K562 (cell line): ENCODE measurements around the gene GOT1. TPM values are rescaled to one million over a fixed set of nuclear protein-coding genes. Genes with fewer than 3 reads are reported as not detected.

Source experiments
- ATAC-seq: fragments of 200-7000 bp; cut with Tn5 transposase; 3 replicates; pipeline ENCODE4 v1.9.1; 2020; ENCODE audit warnings: moderate library complexity
- BruUV-seq: library from RNA; stranded (reverse); fragments of 400-500 nt; replicated peaks from 2 replicates; lab custom pipeline; 2021; lab: Mats Ljungman, UMichigan
- CTCF ChIA-PET: fragments of 300-600 bp; formaldehyde crosslinking; extraction: SDS; loops from one replicate; lab custom pipeline; 2021; ENCODE audit warnings: low intra/inter-chr PET ratio; lab: Yijun Ruan, JAX
- POLR2A ChIA-PET: fragments of 300-600, 350-650 bp; sonication (Branson Sonifier 250); formaldehyde crosslinking; extraction: SDS; loops from one replicate; lab custom pipeline; 2021; ENCODE audit warnings: antibody characterized with exemption, inconsistent platforms; lab: Yijun Ruan, JAX
- DNase-seq, 4 experiments: peaks; one replicate each; pipeline versions ENCODE4 v3.0.0 to v3.0.0-alpha.2; 2011 to 2018; ENCODE audit warnings: low spot score in 3 of 4, mixed read lengths in 3 of 4; ENCODE audit errors: extremely low read depth in 1 of 4
- FAIRE-seq: peaks from 2 replicates; lab custom pipeline; 2011; peaks lifted over from hg19 to GRCh38; lab: Jason Lieb, UNC
- H2AFZ ChIP-seq: 2 replicates; pipeline ENCODE4 v1.6.0; 2011; ENCODE audit warnings: low read depth, low read length, control low read depth, inconsistent platforms
- H3K27ac ChIP-seq: fragments of 200-600 bp; 3 replicates; pipeline ENCODE4 v1.8.0; 2011; ENCODE audit warnings: low read depth, mild to moderate bottlenecking, control low read depth, inconsistent platforms, low read length, moderate library complexity, mixed read lengths; ENCODE audit errors: extremely low read depth
- H3K27me3 ChIP-seq, 2 experiments: fragments of 300-600 bp in 1 of 2; 2 replicates in 1 of 2; 3 replicates in 1 of 2; pipeline versions ENCODE4 v1.6.0 to v1.8.0; 2011; ENCODE audit warnings: inconsistent platforms in 2 of 2, low read length in 2 of 2, mild to moderate bottlenecking in 1 of 2, mixed read lengths in 1 of 2, moderate library complexity in 1 of 2; ENCODE audit not compliant: control insufficient read depth in 2 of 2, insufficient read depth in 2 of 2
- H3K36me3 ChIP-seq: fragments of 300-600 bp; 3 replicates; pipeline ENCODE4 v1.8.0; 2011; ENCODE audit warnings: mild to moderate bottlenecking, low read length, inconsistent platforms; ENCODE audit not compliant: control insufficient read depth, insufficient read depth
- H3K4me1 ChIP-seq, 2 experiments: fragments of 200-600 bp in 1 of 2; replicated peaks in 1 of 2; 2 replicates in 1 of 2; 3 replicates in 1 of 2; pipeline versions ENCODE4 v1.5.1 to v1.8.0; 2011; ENCODE audit warnings: inconsistent platforms in 2 of 2, low read length in 2 of 2, mild to moderate bottlenecking in 1 of 2, mixed read lengths in 1 of 2, moderate library complexity in 1 of 2; ENCODE audit not compliant: control insufficient read depth in 2 of 2, insufficient read depth in 2 of 2
- H3K4me2 ChIP-seq: 2 replicates; pipeline ENCODE4 v1.6.1; 2011; ENCODE audit warnings: low read length, control low read depth, inconsistent platforms, mixed read lengths; ENCODE audit not compliant: insufficient read depth
- H3K4me3 ChIP-seq: fragments of 200-600 bp; sonication (generic), shearing (Covaris generic); 2 replicates; pipeline ENCODE4 v1.5.1; 2016; ENCODE audit warnings: control low read depth, inconsistent platforms
- H3K79me2 ChIP-seq: fragments of 200-600 bp; 3 replicates; pipeline ENCODE4 v1.8.0; 2011; ENCODE audit warnings: low read length, inconsistent platforms; ENCODE audit not compliant: control insufficient read depth, insufficient read depth
- H3K9ac ChIP-seq, 2 experiments: 2 replicates each; pipeline versions ENCODE4 v1.6.0 to v1.6.1; 2011; ENCODE audit warnings: low read depth in 2 of 2, low read length in 2 of 2, control low read depth in 1 of 2, inconsistent platforms in 1 of 2, mild to moderate bottlenecking in 1 of 2, mixed read lengths in 1 of 2; ENCODE audit not compliant: insufficient read depth in 1 of 2
- H3K9me1 ChIP-seq: one replicate; pipeline ENCODE4 v1.6.0; 2011; ENCODE audit warnings: inconsistent platforms, mild to moderate bottlenecking, low read length, moderate library complexity; ENCODE audit not compliant: control insufficient read depth, insufficient read depth
- H3K9me3 ChIP-seq: replicated peaks from 2 replicates; pipeline ENCODE4 v1.5.1; 2011; ENCODE audit warnings: low read depth, low read length, inconsistent platforms; ENCODE audit not compliant: control insufficient read depth, insufficient read depth
- H4K20me1 ChIP-seq: replicated peaks from 2 replicates; pipeline ENCODE4 v1.6.1; 2011; ENCODE audit warnings: low read length, inconsistent platforms, mixed read lengths; ENCODE audit not compliant: control insufficient read depth, insufficient read depth
- ARID2 ChIP-seq: fragments of 450-650 bp; IDR thresholded peaks from 2 replicates; pipeline ENCODE4 v1.6.1; 2017; ENCODE audit warnings: antibody characterized with exemption, mild to moderate bottlenecking
- ARID3B ChIP-seq: fragments of 250-450 bp; sonication (Bioruptor Pico); IDR thresholded peaks from 2 replicates; pipeline ENCODE4 v1.4.0; 2020; ENCODE audit warnings: borderline replicate concordance
- E2F1 ChIP-seq: sonication (generic); formaldehyde crosslinking; IDR thresholded peaks from 2 replicates; pipeline ENCODE4 v1.8.1; 2023; ENCODE audit warnings: mild to moderate bottlenecking, missing genetic modification reagents, moderate library complexity
- ELK3 ChIP-seq: fragments of 450-650 bp; formaldehyde crosslinking; IDR thresholded peaks from 2 replicates; pipeline ENCODE4 v1.4.0; 2020; ENCODE audit warnings: mild to moderate bottlenecking
- FOXK1 ChIP-seq: sonication (generic); formaldehyde crosslinking; IDR thresholded peaks from 2 replicates; pipeline ENCODE4 v1.8.0; 2022; ENCODE audit warnings: missing genetic modification reagents, mild to moderate bottlenecking, borderline replicate concordance
- GABPB2 ChIP-seq: fragments of 250-450 bp; sonication (Bioruptor Pico); conservative IDR thresholded peaks from 2 replicates; pipeline ENCODE4 v1.5.1; 2021; ENCODE audit warnings: mild to moderate bottlenecking
- GTF2E2 ChIP-seq: fragments of 200-800 bp; sonication (Bioruptor generic); IDR thresholded peaks from 2 replicates; pipeline ENCODE4 v1.6.1; 2016; ENCODE audit warnings: missing genetic modification characterization, missing compliant biosample characterization
- NFYB ChIP-seq: IDR thresholded peaks from 2 replicates; pipeline ENCODE4 v1.6.1; 2011; ENCODE audit warnings: mild to moderate bottlenecking, moderate library complexity; ENCODE audit not compliant: insufficient read length; ENCODE audit errors: extremely low read depth
- SNAPC5 ChIP-seq: fragments of 250-450 bp; sonication (Bioruptor Pico); IDR thresholded peaks from 2 replicates; pipeline ENCODE4 v1.8.0; 2021; ENCODE audit warnings: moderate library complexity, mild to moderate bottlenecking, inconsistent platforms
- SREBF2 ChIP-seq: sonication (generic); formaldehyde crosslinking; IDR thresholded peaks from 2 replicates; pipeline ENCODE4 v1.4.0; 2020; ENCODE audit warnings: mild to moderate bottlenecking, missing genetic modification reagents
- U2AF2 ChIP-seq: fragments of 200-400 bp; formaldehyde crosslinking; optimal IDR thresholded peaks from 2 replicates; pipeline ENCODE3; 2017; ENCODE audit warnings: low read depth, mild to moderate bottlenecking, low read length
- ZFX ChIP-seq: sonication (generic); formaldehyde crosslinking; IDR thresholded peaks from 2 replicates; pipeline ENCODE4 v1.8.0; 2022; ENCODE audit warnings: mild to moderate bottlenecking, missing genetic modification reagents, moderate library complexity
- ZNF785 ChIP-seq: fragments of 250-450 bp; sonication (Bioruptor Pico); IDR thresholded peaks from 2 replicates; pipeline ENCODE4 v1.4.0; 2020; ENCODE audit warnings: mild to moderate bottlenecking
- WGBS: fragments of 100-300 bp; shearing (Covaris generic); methylation state at CpG from one replicate; pipeline ENCODE4 v1.1.6; 2016; ENCODE audit warnings: low coverage, mixed read lengths; ENCODE audit not compliant: insufficient coverage; ENCODE audit errors: missing lambda C conversion rate; 5-methylcytosine and 5-hydroxymethylcytosine counted together
- in situ Hi-C: fragments of 300-500 bp; cut with MboI; formaldehyde crosslinking; loops from 4 replicates; pipeline ENCODE4 v1.15.0; 2018; ENCODE audit warnings: inconsistent platforms, mixed read lengths
- intact Hi-C: fragments of 100-400 bp; cut with micrococcal nuclease; formaldehyde crosslinking; loops from 2 replicates; pipeline ENCODE4 v1.14.2; 2022
- polyA plus RNA-seq, 8 experiments: library from polyadenylated mRNA; depleted of rRNA in 4 of 8; stranded (reverse) in 5 of 8; unstranded in 3 of 8; fragments of >200 nt; fragmentation: Nextera tagmentation in 2 of 8; fragmentation: Illumina TruSeq in 1 of 8; extraction: Ambion mirVana in 2 of 8; extraction: Trizol in 1 of 8; gene quantifications; 2 replicates each; pipeline versions ENCODE4 v1.2.1 to v1.2.3, GENCODE V29; 2011 to 2014; ENCODE audit warnings: inconsistent platforms in 1 of 8, missing spikeins in 1 of 8
- total RNA-seq, 7 experiments: library from RNA; depleted of rRNA in 6 of 7; stranded (reverse); fragments of >200 nt in 6 of 7; fragmentation: Illumina TruSeq in 2 of 7; extraction: Trizol in 2 of 7; gene quantifications; 2 replicates each; pipeline versions ENCODE4 v1.2.1 to v1.2.3, GENCODE V29; 2011 to 2021; ENCODE audit warnings: low replicate concordance in 1 of 7
- TF ChIP-seq, protein P1 (sequence below): fragments of 200-800 bp; sonication (Bioruptor generic); IDR thresholded peaks from 2 replicates; pipeline ENCODE4 v1.6.1; 2017; ENCODE audit warnings: missing genetic modification characterization, missing compliant biosample characterization

The GOT1 gene
- total and polyA plus RNA-seq, 9 of the 15 experiments (the other 6 are each of a cell fraction or from before 2014, with no cell fraction given), result 55.7 to 166 (median 75.4) TPM

GRCh38 chr10:99449023-99449422, 18.6 kb upstream of the GOT1 start (continued):
- TF ChIP-seq E2F1 (CRISPR knock-in tag) (no peak), GTF2E2 (no peak), U2AF2 (no peak)

DNA sequence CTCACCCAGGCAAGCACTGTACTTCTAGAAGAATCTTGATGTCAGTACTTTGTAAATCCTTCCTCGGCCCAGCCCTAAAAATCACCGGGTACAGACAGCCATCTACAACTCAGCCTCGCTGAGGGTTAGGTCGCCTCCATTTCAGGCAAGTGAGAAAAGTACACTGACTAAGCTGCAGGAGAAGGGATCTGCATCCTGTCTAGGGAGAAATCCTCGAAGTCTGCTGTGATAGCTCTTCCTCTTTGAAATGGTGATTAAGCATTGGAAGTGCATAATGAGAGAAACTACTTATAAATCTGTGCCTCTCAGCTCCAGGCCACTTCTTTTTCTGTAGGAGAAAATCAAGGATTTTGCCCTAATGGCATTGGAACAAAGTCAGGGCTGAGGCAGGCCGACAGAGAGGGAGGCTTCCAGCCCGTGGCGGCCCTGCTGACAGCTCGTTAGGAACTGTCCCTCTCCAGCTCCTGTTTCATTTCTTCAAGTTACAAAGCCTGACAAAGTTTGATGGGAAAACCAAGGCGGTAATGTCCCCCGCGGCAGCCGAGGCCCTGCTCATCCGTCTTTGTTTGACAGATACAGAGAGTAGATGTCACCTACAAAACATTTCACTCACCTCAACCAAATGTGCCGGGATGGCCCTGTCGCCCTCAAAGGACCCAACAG, 14.1 kb upstream of the GOT1 start:
- under 1% methylated on average over 14 of the region's 16 CpGs for WGBS
- H3K9me3 ChIP-seq, result no peaks in the 10 kb centered on the region
- no peaks in the 10 kb centered on the region for H4K20me1 ChIP-seq
- peaks cover 0 to 7% of the 10 kb centered on the region in 2 experiments; a peak in 2 of 5 replicates for H3K27me3 ChIP-seq
- H3K36me3 ChIP-seq, result no peaks in the 10 kb centered on the region
- ATAC-seq, result no peak; the same call in 2 of the 3 replicates
- no peak overlapping the region for H3K4me2 ChIP-seq
- no peak overlapping the region for H3K9ac ChIP-seq
- no peaks in the 10 kb centered on the region for H3K79me2 ChIP-seq
- H3K9me1 ChIP-seq, result no peaks in the 10 kb centered on the region
- H3K4me3 ChIP-seq, result no peak overlapping the region
- no TSS peak for BruUV-seq
- no peak overlapping the region for H3K27ac ChIP-seq
- CTCF ChIA-PET, result no interaction called here
- intact Hi-C loops (no loop called here), in situ Hi-C loops (loop anchor here (25.0 kb wide), 1 partner anchor 268 kb away; no protein-coding TSS in a partner anchor)
- POLR2A ChIA-PET, result interaction anchor here (1.4 to 1.9 kb wide), 3 partner anchors 9 to 14 kb away, joined by 3 to 12 read pairs (median 8); partner anchors contain the start of gene GOT1
- H3K4me1 ChIP-seq, result no peaks in the 10 kb centered on the region
- no peak overlapping the region for H2AFZ ChIP-seq
- no peak for DNase-seq
- FAIRE-seq, result no peak
- TF ChIP-seq SNAPC5 (no peak), ARID2 (no peak), ZNF785 (CRISPR knock-in tag) (no peak), ELK3 (CRISPR knock-in tag) (no peak), NFYB (no peak), FOXK1 (CRISPR knock-in tag) (no peak), GABPB2 (CRISPR knock-in tag) (no peak), ZFX (CRISPR knock-in tag) (no peak), ARID3B (CRISPR knock-in tag) (no peak), SREBF2 (no peak)
- TF ChIP-seq, protein P1, sequence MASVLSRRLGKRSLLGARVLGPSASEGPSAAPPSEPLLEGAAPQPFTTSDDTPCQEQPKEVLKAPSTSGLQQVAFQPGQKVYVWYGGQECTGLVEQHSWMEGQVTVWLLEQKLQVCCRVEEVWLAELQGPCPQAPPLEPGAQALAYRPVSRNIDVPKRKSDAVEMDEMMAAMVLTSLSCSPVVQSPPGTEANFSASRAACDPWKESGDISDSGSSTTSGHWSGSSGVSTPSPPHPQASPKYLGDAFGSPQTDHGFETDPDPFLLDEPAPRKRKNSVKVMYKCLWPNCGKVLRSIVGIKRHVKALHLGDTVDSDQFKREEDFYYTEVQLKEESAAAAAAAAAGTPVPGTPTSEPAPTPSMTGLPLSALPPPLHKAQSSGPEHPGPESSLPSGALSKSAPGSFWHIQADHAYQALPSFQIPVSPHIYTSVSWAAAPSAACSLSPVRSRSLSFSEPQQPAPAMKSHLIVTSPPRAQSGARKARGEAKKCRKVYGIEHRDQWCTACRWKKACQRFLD (CRISPR knock-in tag), result no peak
